Activated CD4-positive, alpha-beta T cell treated with anti-CD3 and anti-CD28 coated beads, Interleukin-2, amount 50 U/mL, for 1 hour (primary cell): Measurements from ENCODE around the gene CLIC2.
"Not testable (repeated sequence)": the region's sequence is repeated elsewhere in the genome, so short reads cannot be mapped to it uniquely, and the experiment has no call there.

Experiments
- DNase-seq: peaks from one replicate; pipeline ENCODE4 v3.0.0-alpha.2; 2020

The CLIC2 gene

GRCh38 chrX:155334486-155335336 is at the start of gene CLIC2:
CLIC2 (minus strand) TSS chrX:155334614; CDS start chrX:155334427, 187 bp downstream.
- DNase-seq = no peak

- DNase-seq = not testable (repeated sequence)
These were observed 48.1 kb upstream of the CLIC2 start for GRCh38 chrX:155382529-155382967.

DNA sequence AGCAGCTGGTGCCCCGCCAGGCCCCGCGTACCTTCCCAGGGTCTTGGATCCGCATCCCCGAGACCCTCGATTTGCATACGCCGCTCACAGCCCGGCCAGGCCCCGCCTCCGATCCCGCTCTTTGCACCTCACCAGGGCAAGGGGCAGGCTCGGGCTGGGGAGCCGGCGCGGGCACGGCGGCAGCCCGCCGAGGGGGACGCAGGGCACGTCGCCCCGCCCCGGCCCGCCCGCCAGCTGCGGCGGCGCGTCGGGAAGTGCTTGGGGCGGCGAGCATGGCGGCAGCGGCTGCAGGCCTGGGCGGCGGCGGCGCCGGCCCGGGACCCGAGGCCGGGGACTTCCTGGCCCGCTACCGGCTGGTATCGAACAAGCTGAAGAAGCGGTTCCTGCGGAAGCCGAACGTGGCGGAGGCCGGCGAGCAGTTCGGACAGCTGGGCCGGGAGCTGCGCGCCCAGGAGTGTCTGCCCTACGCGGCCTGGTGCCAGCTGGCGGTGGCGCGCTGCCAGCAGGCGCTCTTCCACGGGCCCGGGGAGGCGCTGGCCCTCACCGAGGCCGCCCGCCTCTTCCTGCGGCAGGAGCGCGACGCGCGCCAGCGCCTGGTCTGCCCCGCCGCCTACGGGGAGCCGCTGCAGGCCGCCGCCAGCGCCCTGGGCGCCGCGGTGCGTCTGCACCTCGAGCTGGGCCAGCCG is 47.6 kb upstream of the CLIC2 start, which contains the start of gene F8A2:
TSS of gene F8A2 (plus strand) at position 253 of the 686 bp plus-strand sequence. CDS start at position 273, 20 bp downstream.
- not testable (repeated sequence) for DNase-seq

GRCh38 chrX:155379802-155380201 is 45.4 kb upstream of the CLIC2 start:
- DNase-seq = not testable (repeated sequence)

- not testable (repeated sequence) for DNase-seq
These were observed 39.5 kb upstream of the CLIC2 start for GRCh38 chrX:155373777-155374458.

- DNase-seq = not testable (repeated sequence)
These were observed 29.3 kb upstream of the CLIC2 start for GRCh38 chrX:155363712-155364111.

GRCh38 chrX:155349448-155349847 is 15.0 kb upstream of the CLIC2 start:
- not testable (repeated sequence) for DNase-seq

- DNase-seq = not testable (repeated sequence)
These were observed 11.3 kb upstream of the CLIC2 start for GRCh38 chrX:155345689-155346088.

- DNase-seq = not testable (repeated sequence)
These were observed 911 bp upstream of the CLIC2 start for GRCh38 chrX:155335337-155335712.

GRCh38 chrX:155333544-155334100 is 792 bp downstream of the CLIC2 start:
- no peak for DNase-seq

GRCh38 chrX:155330992-155331391 is 3.4 kb downstream of the CLIC2 start:
- no peak for DNase-seq

- DNase-seq = no peak
These were observed 5.1 kb downstream of the CLIC2 start for GRCh38 chrX:155329293-155329692.

DNA sequence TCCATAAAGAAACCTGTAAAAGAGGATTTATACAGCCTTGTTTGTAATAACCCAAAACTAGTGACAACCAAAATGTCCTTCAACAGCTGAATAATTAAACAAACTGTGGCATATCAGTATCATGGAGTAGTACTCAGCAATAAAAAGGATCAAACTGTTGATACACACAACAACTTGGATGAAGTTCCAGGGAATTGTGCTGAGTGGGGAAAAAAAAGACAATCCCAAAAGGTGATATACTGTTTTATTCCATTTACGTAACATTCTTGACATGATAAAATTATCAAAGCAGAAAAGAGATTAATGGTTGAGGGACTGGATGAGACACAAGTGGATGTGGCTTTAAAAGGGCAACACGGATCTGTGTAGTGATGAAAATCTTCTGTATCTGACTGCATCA is 7.8 kb downstream of the CLIC2 start:
- no peak for DNase-seq

DNA sequence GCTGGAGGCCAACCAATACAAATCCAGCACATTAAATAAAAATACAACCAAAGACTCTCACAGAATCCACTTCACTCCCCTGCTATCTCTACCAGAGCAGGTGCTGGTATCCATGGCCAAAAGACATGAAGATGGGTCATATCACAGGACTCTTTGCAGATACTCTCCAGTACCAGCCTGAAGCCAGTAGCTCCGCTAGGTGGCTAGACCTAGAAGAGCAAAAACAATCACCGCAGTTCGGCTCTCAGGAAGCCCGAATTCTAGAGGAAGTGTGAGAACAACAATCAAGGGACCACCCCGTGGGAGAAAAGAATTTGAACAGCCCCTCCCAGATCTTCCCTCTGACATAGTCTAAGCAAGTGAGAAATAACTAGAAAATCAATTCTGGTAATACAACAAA is 20.2 kb downstream of the CLIC2 start:
- DNase-seq = no peak

DNA sequence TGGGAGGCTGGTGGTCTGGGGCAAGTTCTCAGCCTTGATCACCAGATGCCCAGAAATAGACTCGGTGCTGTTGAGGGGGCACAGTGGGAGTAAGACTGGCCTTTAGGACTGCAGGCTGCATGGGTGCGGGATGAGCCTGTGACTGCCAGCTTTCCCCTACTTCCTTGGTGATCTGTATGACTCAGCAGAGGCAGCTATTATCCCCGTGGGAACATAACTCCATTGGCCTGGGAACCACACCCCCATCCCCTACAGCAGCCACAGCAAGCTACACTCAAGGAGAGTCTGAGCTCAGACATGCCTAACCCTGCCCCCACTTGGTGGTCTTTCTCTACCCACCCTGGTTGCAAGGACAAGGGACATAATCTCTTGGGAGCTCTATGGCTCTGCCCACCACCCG is 20.6 kb downstream of the CLIC2 start:
- no peak for DNase-seq

DNA sequence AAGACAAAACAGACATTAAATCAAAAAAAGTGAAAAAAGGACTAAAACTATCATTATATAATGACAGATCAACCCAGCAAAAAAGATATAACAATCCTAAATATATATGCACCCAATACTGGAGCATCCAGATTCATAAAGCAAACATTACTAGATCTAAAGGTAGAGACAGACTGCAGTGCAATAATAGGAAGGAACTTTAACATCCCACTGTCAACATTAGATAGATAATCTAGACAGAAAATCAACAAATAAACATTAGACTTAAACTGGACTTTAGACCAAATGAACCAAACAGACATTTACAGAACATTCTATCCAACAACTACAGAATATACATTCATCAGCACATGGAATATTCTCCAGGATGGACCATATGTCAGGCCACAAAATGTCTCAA is 40.6 kb downstream of the CLIC2 start:
- DNase-seq = no peak

- no peak for DNase-seq
These were observed 54.5 kb downstream of the CLIC2 start for GRCh38 chrX:155279873-155280272.

GRCh38 chrX:155270969-155271368 is 63.4 kb downstream of the CLIC2 start:
- DNase-seq = no peak

- not testable (repeated sequence) for DNase-seq
These were observed 66.4 kb downstream of the CLIC2 start for GRCh38 chrX:155267995-155268394.

DNA sequence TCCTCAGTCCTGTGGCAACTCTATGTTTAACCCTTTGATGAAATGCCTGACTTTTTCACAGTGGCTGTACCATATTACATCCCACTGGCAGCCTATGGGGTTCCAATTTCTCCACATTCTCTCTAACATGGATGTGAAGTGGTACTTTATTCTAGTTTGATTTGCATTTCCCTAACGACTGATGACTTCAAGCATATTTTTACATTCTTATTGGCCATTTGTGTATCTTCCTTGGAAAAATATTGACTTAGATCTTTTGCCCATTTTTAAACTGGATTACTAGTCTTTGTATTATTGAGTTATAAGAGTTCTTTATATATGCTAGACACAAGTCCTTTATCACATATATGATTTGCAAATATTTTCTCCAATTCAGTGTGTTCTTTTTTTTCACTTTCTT is 68.0 kb downstream of the CLIC2 start:
- no peak for DNase-seq

GRCh38 chrX:155263854-155264628 is 70.4 kb downstream of the CLIC2 start, which contains the start of gene RAB39B:
RAB39B (minus strand) TSS chrX:155264491; CDS start chrX:155264288, 203 bp downstream.
- peak; percentile 67 for DNase-seq
